HG02852 (cell line): ENCODE data around the gene SDC4.
A peak's percentile ranks its signal among the peaks of the same experiment; 100 is the strongest.

Source experiments
- ATAC-seq: cut with Tn5 transposase; IDR thresholded peaks from one replicate; pipeline ENCODE4 v1.9.1; 2021; ENCODE audit warnings: mild to moderate bottlenecking, moderate library complexity; ENCODE audit not compliant: unreplicated experiment

Gene SDC4, protein sequence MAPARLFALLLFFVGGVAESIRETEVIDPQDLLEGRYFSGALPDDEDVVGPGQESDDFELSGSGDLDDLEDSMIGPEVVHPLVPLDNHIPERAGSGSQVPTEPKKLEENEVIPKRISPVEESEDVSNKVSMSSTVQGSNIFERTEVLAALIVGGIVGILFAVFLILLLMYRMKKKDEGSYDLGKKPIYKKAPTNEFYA

GRCh38 chr20:45347936-45348778, at the start of gene SDC4:
Gene SDC4, minus strand, starts transcription at chr20:45348424. Its CDS starts 40 bp downstream, at chr20:45348384.
- no peak for ATAC-seq

DNA sequence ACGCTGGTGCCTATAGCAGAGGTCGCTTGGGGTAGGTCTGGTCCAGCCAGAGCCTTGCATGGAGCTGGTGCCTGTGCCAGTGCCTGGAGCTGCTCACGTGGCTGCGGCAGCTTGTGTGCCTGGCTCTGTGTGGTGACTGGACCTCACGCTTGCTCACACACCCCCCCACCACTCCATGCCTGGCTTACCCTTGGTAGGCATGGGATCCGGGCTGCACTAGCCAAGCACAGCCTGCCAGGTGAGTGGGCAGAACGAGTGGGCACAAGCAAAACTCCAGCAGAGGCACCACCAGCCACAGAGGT, 46.8 kb upstream of the SDC4 start:
- no peak for ATAC-seq

DNA sequence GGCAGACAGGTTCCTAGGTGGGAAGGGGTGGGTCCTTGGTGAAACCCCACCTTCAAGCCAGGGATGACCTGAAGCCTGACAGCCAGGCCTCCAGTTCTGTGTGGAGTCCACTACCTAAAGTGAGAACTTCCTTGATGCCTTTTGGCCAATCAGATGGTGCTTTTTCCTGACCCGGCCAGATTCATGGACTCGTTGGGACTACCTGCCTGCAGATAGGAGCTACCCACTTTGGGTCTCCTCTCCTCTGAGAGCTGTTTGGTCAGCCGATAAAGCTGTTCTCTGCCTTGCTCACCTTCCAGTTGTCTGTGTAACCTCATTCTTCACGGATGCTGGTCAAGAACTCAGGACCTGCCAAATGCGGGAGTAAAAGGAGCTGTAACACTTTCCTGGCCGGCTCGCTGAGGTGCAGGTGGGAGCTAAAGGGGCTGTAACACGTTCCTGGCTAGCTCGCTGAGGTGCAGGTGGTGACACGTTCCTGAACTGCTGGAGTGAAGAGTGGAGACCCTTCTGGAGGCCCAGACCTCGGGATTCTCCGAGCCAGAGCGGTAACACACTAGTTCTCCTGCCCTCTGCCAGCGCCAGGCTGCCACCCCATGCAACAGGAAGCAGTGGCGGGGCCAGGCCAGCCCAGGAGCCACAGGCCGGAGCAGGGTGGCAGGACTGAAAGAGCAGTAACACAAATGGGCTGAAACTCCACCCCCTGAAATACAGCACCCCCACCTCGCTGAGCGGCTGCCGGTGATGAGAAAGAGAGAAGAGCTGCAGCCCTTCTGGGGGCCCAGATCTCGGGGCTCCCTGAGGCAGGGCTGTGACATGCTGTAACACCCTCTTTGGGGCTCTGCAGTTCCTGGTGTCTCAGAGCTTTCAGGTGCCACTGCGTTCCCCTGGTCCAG, 46.2 kb upstream of the SDC4 start:
- ATAC-seq: no peak

DNA sequence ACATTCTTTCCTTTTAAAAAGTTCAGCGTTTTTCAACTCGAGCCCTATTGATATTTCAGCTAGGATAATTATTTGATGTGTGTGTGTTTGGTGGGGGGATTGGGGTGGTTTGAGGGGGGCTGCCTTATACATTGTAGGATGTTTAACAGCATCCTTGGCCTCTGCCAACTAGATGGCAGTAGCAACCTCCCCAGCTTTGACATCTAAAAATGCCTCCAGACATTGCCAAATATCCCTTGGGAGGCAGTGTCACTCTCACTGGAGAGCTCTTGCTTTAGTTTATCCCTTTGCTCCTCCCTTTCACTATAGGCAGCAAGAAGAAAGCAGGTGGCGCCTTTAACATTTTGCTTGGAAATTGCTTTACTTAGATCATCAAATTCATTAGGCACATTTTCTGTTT, 44.5 kb upstream of the SDC4 start:
- no peak for ATAC-seq

DNA sequence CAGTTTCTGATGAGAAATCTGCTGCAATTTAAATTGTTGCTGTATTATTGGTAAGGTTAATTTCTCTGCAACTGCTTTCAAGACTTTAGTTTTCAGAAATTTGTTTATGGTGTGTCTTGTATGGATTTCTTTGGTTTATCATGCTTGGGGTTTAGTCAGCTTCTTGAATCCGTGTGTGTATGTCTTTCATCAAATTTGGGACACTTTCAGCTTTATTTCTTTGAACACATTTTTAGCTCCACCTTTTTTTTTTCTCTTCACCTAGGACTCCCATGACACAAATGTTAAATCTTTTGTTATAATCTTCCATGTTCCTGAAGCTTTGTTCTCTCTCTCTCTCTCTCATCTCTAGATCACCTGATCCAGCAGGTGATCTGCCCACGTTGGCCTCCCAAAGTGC, 43.3 kb upstream of the SDC4 start:
- no peak for ATAC-seq

DNA sequence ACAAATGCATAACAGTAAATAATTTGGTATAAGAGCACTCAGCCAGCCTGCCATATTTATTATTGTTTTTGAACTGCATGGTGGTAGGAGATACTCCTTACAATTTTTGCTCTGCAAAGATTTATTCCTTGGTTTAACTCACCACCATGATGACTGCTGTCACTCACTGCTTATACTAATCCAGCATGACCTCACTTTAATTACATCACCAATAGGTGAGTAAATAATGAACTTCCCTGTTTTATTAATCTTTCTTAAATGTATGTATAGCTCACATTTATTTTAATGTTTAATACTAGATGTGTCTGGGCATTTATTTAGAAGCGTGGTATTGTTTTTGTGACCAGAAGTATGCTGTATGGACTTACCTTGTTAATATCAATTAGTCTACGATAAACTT, 42.7 kb upstream of the SDC4 start:
- ATAC-seq: no peak

- ATAC-seq: no peak
Observed at GRCh38 chr20:45387274-45387673, 39.0 kb upstream of the SDC4 start.

- ATAC-seq: no peak
Observed at GRCh38 chr20:45378191-45378590, 30.0 kb upstream of the SDC4 start, which contains the start of gene TP53TG5. Gene TP53TG5, minus strand, starts transcription at chr20:45378325. Its CDS starts 89 bp downstream, at chr20:45378236.

DNA sequence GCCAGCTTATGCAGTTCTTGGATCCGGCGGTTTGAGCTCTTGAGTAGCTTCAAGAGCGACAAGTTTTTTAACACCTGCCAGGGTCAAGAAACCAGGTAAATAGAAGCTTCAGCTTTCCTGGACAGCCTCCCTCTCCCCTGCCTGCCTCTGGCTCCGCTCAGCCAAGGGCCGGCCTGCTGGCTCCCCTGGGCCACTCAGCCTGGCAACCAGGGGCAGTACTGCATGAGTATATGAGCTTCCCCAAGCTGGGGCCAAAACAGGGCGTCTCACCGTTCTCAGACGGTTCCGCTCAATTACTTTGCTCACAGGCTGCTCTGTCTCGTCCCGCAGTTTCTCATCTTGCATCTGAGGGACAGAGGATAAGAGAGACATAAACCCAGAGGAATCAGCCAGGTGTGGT, 29.0 kb upstream of the SDC4 start:
- no peak for ATAC-seq

GRCh38 chr20:45374966-45375365, 26.7 kb upstream of the SDC4 start:
- no peak for ATAC-seq

- ATAC-seq: no peak
Observed at GRCh38 chr20:45374101-45374467, 25.9 kb upstream of the SDC4 start.

GRCh38 chr20:45373353-45374100, 25.3 kb upstream of the SDC4 start:
- no peak for ATAC-seq

- ATAC-seq: no peak
Observed at GRCh38 chr20:45372646-45373352, 24.6 kb upstream of the SDC4 start.

GRCh38 chr20:45372241-45372640, 24.0 kb upstream of the SDC4 start:
- no peak for ATAC-seq

DNA sequence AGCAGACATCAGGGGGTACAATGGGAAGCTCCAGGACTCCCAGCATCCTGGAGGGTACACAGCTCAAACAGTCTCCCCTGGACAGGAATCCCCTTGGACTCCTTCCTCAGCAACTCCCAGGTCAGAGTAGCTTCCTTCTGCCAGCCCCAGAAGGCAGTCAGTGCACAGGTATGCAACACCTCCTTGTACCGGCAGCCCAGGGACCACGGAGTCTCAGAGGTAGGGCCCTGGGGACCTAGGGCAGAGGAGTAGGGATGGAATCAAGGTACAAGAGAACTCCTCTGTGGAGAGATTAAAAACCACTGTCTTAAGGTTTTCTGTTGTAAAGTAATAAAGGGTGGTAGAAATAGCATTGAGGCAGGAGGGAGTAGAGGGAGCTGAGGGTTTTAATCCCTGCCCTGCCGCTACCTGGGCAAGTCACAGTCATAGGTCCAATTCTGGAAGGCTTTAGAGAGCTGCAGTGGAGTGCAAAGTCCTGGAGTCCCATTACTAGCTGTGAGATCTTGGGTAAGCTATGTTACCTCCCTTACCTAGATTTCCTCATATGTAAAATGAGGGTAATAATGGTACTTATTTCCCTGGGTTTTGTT, 22.4 kb upstream of the SDC4 start:
- ATAC-seq: no peak

DNA sequence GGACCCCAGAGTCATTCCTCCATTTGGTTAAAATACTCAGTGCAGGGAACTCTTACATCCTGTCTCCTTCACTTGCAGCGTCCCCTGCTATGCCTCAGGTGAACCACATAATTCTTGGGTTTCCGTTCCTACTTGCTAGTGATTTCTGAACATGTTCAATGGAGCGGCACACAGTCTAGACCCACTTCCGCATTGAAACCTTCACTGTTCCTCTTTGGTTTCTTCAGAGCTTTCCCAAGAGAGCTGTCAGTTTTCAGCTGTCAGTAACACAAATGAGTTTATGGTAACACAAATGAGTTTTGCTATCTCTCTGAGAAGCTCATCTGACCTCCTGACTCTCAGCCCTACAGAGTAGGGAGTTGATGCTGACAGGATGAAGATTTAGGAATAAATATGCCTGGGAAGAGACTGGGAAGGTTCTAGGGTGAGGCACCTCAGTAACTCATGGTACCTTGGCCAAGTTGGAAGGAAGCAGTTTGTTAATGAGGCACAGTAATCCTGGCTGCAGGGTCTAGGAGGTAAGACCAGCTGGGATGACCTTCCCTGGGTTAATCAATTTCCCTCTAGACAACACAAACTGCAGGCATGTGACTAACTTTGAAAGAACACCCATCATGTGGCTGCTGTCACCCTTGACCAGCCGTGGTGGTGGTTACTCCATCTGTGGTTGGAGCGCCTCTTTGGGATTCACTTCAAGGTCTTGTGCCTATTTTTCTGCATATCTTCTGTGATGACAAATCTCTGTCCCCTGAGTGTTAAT, 20.2 kb upstream of the SDC4 start:
- ATAC-seq: peak; percentile 85

DNA sequence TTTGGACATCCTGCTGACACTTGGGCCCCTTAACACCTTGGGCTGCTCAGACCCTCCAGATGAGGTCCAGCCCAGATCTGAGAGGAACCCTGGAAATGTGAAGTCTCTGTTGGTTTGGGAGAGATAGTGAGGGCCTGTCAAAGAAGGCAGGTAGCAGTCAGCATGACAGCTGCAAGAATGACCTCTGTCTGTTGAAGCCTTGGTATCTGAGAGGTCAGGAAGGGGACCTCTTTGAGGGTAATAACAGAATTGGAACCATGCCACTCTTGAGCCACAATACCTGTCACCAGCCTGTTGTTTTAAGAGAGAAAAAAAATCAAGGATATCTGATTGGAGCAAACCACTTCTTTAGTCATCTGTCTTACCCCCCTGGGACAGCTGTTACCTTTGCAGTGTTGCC, 18.9 kb upstream of the SDC4 start:
- ATAC-seq: no peak

- ATAC-seq: no peak
Observed at GRCh38 chr20:45366631-45367030, 18.4 kb upstream of the SDC4 start.

DNA sequence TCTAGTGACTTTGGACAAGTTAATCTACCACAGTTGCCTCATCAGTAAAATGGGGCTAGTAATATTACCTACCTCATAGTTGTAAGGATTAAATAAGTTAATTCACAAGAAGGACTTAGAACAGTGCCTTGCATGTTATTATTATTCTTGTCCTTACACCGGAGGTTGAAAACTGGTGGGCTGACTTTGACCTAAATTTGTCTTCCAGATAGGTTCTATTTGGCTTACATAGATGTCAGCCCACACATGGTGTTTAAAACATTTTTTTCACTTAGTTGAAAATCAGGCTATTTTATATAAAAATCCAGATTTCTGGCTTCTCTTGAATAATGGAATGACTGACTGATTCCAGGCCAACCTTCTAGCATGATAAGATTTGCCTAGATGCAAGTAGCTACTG, 18.0 kb upstream of the SDC4 start:
- ATAC-seq: no peak
